Measurements from ENCODE around the gene SCT. TPM values are rescaled to one million over a fixed set of nuclear protein-coding genes. Genes with fewer than 3 reads are reported as not detected.

Gene SCT
- polyA plus RNA-seq, 3 donors = not detected

DNA sequence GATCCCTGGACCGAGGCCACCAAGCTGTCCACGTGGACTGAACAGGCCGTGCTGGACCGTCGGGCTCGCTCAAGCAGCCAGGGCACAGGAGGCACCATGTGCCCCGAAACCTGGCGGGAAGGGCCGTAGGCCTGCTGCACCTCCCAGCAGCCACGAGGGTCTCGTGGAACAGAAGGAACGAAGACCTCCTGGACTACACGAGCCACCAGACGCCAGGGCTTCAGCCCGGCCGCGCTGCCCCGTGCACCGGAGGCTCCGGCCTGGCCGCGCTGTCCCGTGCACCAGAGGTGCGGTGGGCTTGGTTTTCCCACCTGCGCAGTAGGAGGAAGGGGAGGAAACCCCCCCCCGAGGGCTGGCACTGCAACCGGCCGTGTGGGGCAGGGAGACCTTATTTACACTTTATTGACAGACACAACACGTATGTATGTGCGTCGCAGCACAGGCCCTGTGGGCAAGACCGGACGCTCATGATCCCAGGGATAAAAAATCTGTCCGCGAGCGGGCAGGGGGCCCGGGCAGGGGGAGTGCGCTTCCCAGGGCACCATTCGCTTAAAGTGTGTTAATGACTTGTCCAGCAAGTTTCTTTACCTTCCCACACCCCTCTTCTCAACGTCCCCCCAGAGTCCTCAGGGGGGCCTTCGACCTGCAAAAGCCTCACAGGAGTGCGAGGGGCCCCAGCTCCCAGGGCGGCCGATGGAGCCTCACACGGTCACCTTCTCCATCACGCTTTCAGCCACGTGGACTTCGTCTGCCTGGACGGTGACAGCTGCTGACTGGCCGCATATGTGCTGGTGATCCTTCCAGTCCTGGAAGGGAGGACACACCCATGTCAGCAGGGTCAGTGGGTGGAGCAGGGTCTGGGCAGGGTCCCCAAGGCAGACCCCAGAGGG, 17.1 kb upstream of the SCT start:
- TF ChIP-seq, protein P1, sequence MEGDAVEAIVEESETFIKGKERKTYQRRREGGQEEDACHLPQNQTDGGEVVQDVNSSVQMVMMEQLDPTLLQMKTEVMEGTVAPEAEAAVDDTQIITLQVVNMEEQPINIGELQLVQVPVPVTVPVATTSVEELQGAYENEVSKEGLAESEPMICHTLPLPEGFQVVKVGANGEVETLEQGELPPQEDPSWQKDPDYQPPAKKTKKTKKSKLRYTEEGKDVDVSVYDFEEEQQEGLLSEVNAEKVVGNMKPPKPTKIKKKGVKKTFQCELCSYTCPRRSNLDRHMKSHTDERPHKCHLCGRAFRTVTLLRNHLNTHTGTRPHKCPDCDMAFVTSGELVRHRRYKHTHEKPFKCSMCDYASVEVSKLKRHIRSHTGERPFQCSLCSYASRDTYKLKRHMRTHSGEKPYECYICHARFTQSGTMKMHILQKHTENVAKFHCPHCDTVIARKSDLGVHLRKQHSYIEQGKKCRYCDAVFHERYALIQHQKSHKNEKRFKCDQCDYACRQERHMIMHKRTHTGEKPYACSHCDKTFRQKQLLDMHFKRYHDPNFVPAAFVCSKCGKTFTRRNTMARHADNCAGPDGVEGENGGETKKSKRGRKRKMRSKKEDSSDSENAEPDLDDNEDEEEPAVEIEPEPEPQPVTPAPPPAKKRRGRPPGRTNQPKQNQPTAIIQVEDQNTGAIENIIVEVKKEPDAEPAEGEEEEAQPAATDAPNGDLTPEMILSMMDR (IDR thresholded peaks at IDR 0.05) = no peak
- DNase-seq = no peak
- Mint-ChIP-seq H3K9me3 (peaks cover 0 to 4% (median 3%) of the 10 kb centered on the region in 7 donors), H3K4me3 (no peak overlapping the region), H3K27ac (peak overlapping the region in 1 of 7 donors; percentile 25), H3K36me3 (peaks cover 28 to 69% of the 10 kb centered on the region in 2 donors), H3K27me3 (ENCODE audit: low read depth in 3 of 3) (peaks cover 9 to 24% (median 15%) of the 10 kb centered on the region in 3 donors), H3K4me1 (peaks cover 6% of the 10 kb centered on the region)
- Histone ChIP-seq H3K27ac (ENCODE audit: low read depth in 1 of 2, low read length in 2 of 2) (no peak overlapping the region), H3K27me3 (ENCODE audit: control insufficient read depth in 2 of 2, insufficient read depth in 2 of 2, low read length in 2 of 2) (peaks cover 4 to 16% of the 10 kb centered on the region in 2 donors), H3K79me2 (ENCODE audit: insufficient read depth, low read length) (no peaks in the 10 kb centered on the region), H3K9ac (ENCODE audit: insufficient read depth, low read length, poor library complexity, severe bottlenecking) (no peak overlapping the region), H3K9me3 (replicated peaks in 1 of 2; ENCODE audit: control insufficient read depth in 1 of 2, insufficient read depth in 1 of 2, low read length in 2 of 2) (peaks cover 0 to 6% of the 10 kb centered on the region in 2 donors), H4K20me1 (ENCODE audit: insufficient read depth, low read length) (peaks cover 11% of the 10 kb centered on the region), H3K4me2 (replicated peaks; ENCODE audit: extremely low read depth, low read length, poor library complexity, severe bottlenecking) (no peak overlapping the region), H2AFZ (ENCODE audit: insufficient read depth, low read depth, low read length, poor library complexity, severe bottlenecking) (no peak overlapping the region), H3K4me3 (replicated peaks in 1 of 3; ENCODE audit: low read depth in 2 of 3, low read length in 3 of 3) (no peak overlapping the region), H3K4me1 (ENCODE audit: control insufficient read depth in 1 of 2, insufficient read depth in 2 of 2, low read length in 2 of 2) (peaks cover 16 to 20% of the 10 kb centered on the region in 2 donors), H3K36me3 (replicated peaks in 1 of 2; ENCODE audit: control insufficient read depth in 1 of 2, insufficient read depth in 2 of 2, low read length in 2 of 2) (peaks cover 25 to 63% of the 10 kb centered on the region in 2 donors)
- intact Hi-C loops (cut with micrococcal nuclease) = no loop called here
- 96% methylated on average over 42 of the region's 50 CpGs for WGBS (ENCODE audit: insufficient coverage)

GRCh38 chr11:643366-643765, 16.4 kb upstream of the SCT start:
- peaks cover 16 to 31% (median 22%) of the 10 kb centered on the region in 3 donors for H3K27me3 Mint-ChIP-seq (ENCODE audit: low read depth in 3 of 3)
- H3K4me3 ChIP-seq (replicated peaks in 1 of 3; ENCODE audit: low read depth in 2 of 3, low read length in 3 of 3) = no peak overlapping the region
- H3K27ac Mint-ChIP-seq = no peak overlapping the region
- no peak overlapping the region for H3K4me3 Mint-ChIP-seq
- WGBS (ENCODE audit: insufficient coverage) = 82% methylated on average over 9 of the region's 9 CpGs
- intact Hi-C loops (cut with micrococcal nuclease) = no loop called here
- no peak for DNase-seq
- peaks cover 28 to 64% of the 10 kb centered on the region in 2 donors for H3K36me3 Mint-ChIP-seq
- no peaks in the 10 kb centered on the region for H3K79me2 ChIP-seq (ENCODE audit: insufficient read depth, low read length)
- H4K20me1 ChIP-seq (ENCODE audit: insufficient read depth, low read length) = peaks cover 11% of the 10 kb centered on the region
- no peak overlapping the region for H2AFZ ChIP-seq (ENCODE audit: insufficient read depth, low read depth, low read length, poor library complexity, severe bottlenecking)
- peaks cover 6% of the 10 kb centered on the region for H3K4me1 Mint-ChIP-seq
- no peak overlapping the region for H3K9ac ChIP-seq (ENCODE audit: insufficient read depth, low read length, poor library complexity, severe bottlenecking)
- H3K9me3 Mint-ChIP-seq = peaks cover 0 to 10% (median 8%) of the 10 kb centered on the region in 7 donors
- TF ChIP-seq, protein P1 (IDR thresholded peaks at IDR 0.05) = no peak
- H3K36me3 ChIP-seq (replicated peaks in 1 of 2; ENCODE audit: control insufficient read depth in 1 of 2, insufficient read depth in 2 of 2, low read length in 2 of 2) = peaks cover 25 to 56% of the 10 kb centered on the region in 2 donors
- peaks cover 0 to 7% of the 10 kb centered on the region in 2 donors for H3K9me3 ChIP-seq (replicated peaks in 1 of 2; ENCODE audit: control insufficient read depth in 1 of 2, insufficient read depth in 1 of 2, low read length in 2 of 2)
- H3K4me2 ChIP-seq (replicated peaks; ENCODE audit: extremely low read depth, low read length, poor library complexity, severe bottlenecking) = no peak overlapping the region
- H3K27me3 ChIP-seq (ENCODE audit: control insufficient read depth in 2 of 2, insufficient read depth in 2 of 2, low read length in 2 of 2) = peaks cover 9 to 23% of the 10 kb centered on the region in 2 donors
- no peak overlapping the region for H3K27ac ChIP-seq (ENCODE audit: low read depth in 1 of 2, low read length in 2 of 2)
- H3K4me1 ChIP-seq (ENCODE audit: control insufficient read depth in 1 of 2, insufficient read depth in 2 of 2, low read length in 2 of 2) = peaks cover 16 to 20% of the 10 kb centered on the region in 2 donors
